ENCODE results near the gene DMRTB1. TPM values are rescaled to one million over a fixed set of nuclear protein-coding genes. Genes with fewer than 3 reads are reported as not detected.

The DMRTB1 gene
- total and polyA plus RNA-seq, 2 of the 4 experiments (the other 2 are of a cell fraction) = not detected

DNA sequence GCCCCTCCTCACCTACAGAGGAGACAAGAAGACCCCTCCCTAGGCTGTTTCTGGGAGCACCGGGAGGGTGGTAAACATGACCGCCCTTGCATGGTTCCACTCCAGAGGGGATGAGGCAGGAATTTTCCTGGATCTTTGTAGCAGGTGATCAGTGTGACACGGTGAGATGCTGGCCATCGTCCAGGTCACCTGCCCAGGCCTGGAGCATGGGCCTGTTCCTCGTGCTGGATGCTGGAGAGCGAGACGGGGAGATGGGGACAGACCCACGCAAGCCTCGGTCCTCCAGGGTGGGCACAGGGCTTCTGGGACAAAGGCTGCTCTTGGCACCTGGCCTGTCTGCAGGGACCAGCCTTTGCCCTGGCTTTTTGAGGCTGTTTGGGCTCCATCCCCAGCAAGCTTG, 46.2 kb downstream of the DMRTB1 start:
- Histone ChIP-seq H3K4ac (ENCODE audit: low read depth, low read length) (no peak overlapping the region), H3K9me1 (ENCODE audit: insufficient read depth, low read length) (no peaks in the 10 kb centered on the region), H3K9me3 (ENCODE audit: control insufficient read depth, insufficient read depth, low read length) (no peaks in the 10 kb centered on the region), H2BK120ac (ENCODE audit: low read depth, low read length) (no peak overlapping the region), H2BK15ac (ENCODE audit: low read depth, low read length) (no peak overlapping the region), H3K14ac (replicated peaks; ENCODE audit: low read depth, low read length) (no peak overlapping the region), H2AFZ (replicated peaks; ENCODE audit: low read length, poor library complexity) (peak overlapping the region; percentile 32), H3K56ac (ENCODE audit: extremely low read depth, insufficient read depth, low read length) (no peak overlapping the region), H3K23ac (ENCODE audit: low read depth, low read length) (no peak overlapping the region), H3K36me3 (ENCODE audit: control insufficient read depth, insufficient read depth, low read length) (no peaks in the 10 kb centered on the region), H3K27ac (ENCODE audit: insufficient read depth, low read length) (no peak overlapping the region), H3K18ac (ENCODE audit: low read depth, low read length) (no peak overlapping the region), H3K4me1 (ENCODE audit: control insufficient read depth, insufficient read depth, low read length) (peaks cover 3% of the 10 kb centered on the region; the same call in 1 of the 2 replicates), H4K91ac (ENCODE audit: insufficient read depth, low read depth, low read length) (no peak overlapping the region), H3K79me1 (ENCODE audit: low read depth in 1 of 2, low read length in 2 of 2) (no peaks in the 10 kb centered on the region), H2BK5ac (ENCODE audit: low read depth, low read length, poor library complexity, severe bottlenecking) (no peak overlapping the region), H3K27me3 (ENCODE audit: control insufficient read depth, insufficient read depth, low read length) (peaks cover 17% of the 10 kb centered on the region), H3K4me3 (ENCODE audit: insufficient read depth, low read depth, low read length) (no peak overlapping the region), H2AK9ac (replicated peaks; ENCODE audit: low read depth, low read length, poor library complexity) (no peak overlapping the region), H4K5ac (ENCODE audit: low read depth, low read length) (no peak overlapping the region), H3K4me2 (ENCODE audit: low read depth, low read length) (no peak overlapping the region), H2AK5ac (ENCODE audit: low read depth, low read length) (no peak overlapping the region), H2BK20ac (ENCODE audit: low read depth, low read length) (no peak overlapping the region), H4K20me1 (ENCODE audit: insufficient read depth, low read length) (no peaks in the 10 kb centered on the region), H3K9ac (ENCODE audit: low read depth, low read length) (no peak overlapping the region), H4K8ac (ENCODE audit: low read depth in 2 of 2, low read length in 2 of 2) (no peak overlapping the region)
- DNase-seq (no peak), ATAC-seq (ENCODE audit: low read depth) (no peak)
- no peak for TF ChIP-seq MXI1 (IDR thresholded peaks at IDR 0.05; ENCODE audit: borderline replicate concordance, low read depth, low read length)
- TF ChIP-seq FOS (IDR thresholded peaks at IDR 0.05; ENCODE audit: low read depth, low read length) = no peak
- TF ChIP-seq SMC3 (IDR thresholded peaks at IDR 0.05; ENCODE audit: low read depth, low read length) = no peak
- no peak for TF ChIP-seq RAD21 (IDR thresholded peaks at IDR 0.05; ENCODE audit: low read length)
- no peak for TF ChIP-seq RCOR1 (IDR thresholded peaks at IDR 0.05; ENCODE audit: insufficient replicate concordance, low read length)
- TF ChIP-seq, protein P1, sequence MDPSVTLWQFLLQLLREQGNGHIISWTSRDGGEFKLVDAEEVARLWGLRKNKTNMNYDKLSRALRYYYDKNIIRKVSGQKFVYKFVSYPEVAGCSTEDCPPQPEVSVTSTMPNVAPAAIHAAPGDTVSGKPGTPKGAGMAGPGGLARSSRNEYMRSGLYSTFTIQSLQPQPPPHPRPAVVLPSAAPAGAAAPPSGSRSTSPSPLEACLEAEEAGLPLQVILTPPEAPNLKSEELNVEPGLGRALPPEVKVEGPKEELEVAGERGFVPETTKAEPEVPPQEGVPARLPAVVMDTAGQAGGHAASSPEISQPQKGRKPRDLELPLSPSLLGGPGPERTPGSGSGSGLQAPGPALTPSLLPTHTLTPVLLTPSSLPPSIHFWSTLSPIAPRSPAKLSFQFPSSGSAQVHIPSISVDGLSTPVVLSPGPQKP (IDR thresholded peaks at IDR 0.05; ENCODE audit: borderline replicate concordance, low read depth, low read length) = no peak
- TF ChIP-seq CEBPB (IDR thresholded peaks at IDR 0.05; ENCODE audit: low read depth, low read length) = no peak
- TF ChIP-seq NFE2L2 (IDR thresholded peaks at IDR 0.05; ENCODE audit: low read depth, low read length) = no peak
- no peak for TF ChIP-seq BHLHE40 (IDR thresholded peaks at IDR 0.05; ENCODE audit: low read depth, low read length)
- no peak for TF ChIP-seq RFX5 (IDR thresholded peaks at IDR 0.05; ENCODE audit: low read depth, low read length)
- no peak for TF ChIP-seq POLR2A (IDR thresholded peaks at IDR 0.05; ENCODE audit: low read depth, low read length)
- in situ Hi-C loops (cut with MboI; ENCODE audit: low sequenced_read_pairs) (no loop called here), intact Hi-C loops (cut with micrococcal nuclease) (no loop called here), dilution Hi-C loops (cut with HindIII; ENCODE audit: low sequenced_read_pairs, unreplicated experiment) (no loop called here)
- BruUV-seq (replicated peaks) = no TSS peak
- CTCF ChIA-PET = no interaction called here
- WGBS, 2 experiments (ENCODE audit: extremely low coverage in 2 of 2, insufficient read length in 1 of 2) = 80% methylated on average over 3 of the region's 9 CpGs; no CpG with 5 or more reads in 1 of the 2 experiments
- POLR2A ChIA-PET (ENCODE audit: unreplicated experiment) = no interaction called here
